AG09319 (cell line): ENCODE data around the gene TMEM131L.

Experiments used
- DNase-seq: peaks from one replicate; pipeline ENCODE4 v3.0.0-alpha.2; 2010; ENCODE audit warnings: low read depth; ENCODE audit errors: extremely low read depth
- TF ChIP-seq, protein P1 (sequence below): IDR thresholded peaks from 2 replicates; pipeline ENCODE4 v1.5.1; 2011; ENCODE audit warnings: low read depth, mild to moderate bottlenecking, inconsistent platforms, low read length, moderate library complexity

Gene TMEM131L

DNA sequence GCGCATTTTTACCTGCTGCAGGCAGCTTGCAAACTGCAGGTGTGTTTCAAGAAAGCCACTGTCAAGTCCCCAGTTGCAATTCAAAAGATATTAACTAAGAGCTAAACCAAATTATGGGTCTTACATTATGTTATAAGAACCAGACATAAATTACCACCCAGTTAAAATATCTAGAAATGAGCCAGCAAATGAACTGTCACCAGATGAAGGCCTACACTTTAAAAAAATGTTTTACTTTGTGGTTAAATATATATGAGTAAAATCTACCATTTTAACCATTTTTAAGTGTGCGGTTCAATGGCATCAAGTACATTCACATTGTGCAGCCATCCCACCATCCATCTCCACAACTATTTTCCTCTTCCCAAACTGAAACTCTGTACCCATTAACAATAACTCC lies 32.0 kb upstream of the TMEM131L start:
- no peak for DNase-seq
- TF ChIP-seq, protein P1, sequence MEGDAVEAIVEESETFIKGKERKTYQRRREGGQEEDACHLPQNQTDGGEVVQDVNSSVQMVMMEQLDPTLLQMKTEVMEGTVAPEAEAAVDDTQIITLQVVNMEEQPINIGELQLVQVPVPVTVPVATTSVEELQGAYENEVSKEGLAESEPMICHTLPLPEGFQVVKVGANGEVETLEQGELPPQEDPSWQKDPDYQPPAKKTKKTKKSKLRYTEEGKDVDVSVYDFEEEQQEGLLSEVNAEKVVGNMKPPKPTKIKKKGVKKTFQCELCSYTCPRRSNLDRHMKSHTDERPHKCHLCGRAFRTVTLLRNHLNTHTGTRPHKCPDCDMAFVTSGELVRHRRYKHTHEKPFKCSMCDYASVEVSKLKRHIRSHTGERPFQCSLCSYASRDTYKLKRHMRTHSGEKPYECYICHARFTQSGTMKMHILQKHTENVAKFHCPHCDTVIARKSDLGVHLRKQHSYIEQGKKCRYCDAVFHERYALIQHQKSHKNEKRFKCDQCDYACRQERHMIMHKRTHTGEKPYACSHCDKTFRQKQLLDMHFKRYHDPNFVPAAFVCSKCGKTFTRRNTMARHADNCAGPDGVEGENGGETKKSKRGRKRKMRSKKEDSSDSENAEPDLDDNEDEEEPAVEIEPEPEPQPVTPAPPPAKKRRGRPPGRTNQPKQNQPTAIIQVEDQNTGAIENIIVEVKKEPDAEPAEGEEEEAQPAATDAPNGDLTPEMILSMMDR, result no peak

DNA sequence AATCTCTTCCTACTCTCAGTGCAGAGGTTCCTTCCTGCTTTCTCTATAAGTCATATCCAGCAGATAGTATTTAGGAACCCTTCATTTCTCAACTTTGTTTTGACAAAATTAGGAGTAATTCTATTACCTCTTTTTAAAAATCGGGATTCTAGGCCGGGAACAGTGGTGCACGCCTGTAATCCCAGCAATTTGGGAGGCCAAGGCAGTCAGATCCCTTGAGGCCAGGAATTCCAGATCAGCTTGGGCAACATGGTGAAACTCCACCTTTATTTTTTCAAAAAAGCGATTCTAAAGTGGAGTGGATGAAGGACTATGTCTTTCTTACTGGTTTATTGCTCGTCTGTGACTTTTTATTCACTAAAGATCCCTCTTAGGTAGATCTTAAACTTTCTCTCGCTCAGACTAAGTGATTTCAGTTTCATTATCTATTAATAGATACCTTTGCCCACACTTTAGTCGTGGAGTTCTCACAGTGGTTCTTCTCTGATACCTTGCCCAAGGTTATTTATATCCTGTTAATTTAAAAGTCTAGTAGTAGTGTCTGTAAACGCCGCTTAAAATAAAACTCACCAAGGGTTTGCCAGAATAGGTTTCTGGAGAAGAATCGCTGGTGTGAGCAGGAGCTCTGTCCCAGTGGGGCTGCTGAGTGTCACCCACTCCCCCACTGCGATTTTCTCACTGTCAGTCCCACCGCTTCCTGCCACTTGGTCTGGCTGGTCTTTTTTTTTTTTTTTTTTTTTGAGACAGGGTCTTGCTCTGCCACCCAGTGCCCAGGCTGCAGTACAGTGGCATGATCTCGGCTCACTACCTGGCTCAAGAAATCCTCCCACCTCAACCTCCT lies 27.0 kb upstream of the TMEM131L start:
- DNase-seq, result no peak

DNA sequence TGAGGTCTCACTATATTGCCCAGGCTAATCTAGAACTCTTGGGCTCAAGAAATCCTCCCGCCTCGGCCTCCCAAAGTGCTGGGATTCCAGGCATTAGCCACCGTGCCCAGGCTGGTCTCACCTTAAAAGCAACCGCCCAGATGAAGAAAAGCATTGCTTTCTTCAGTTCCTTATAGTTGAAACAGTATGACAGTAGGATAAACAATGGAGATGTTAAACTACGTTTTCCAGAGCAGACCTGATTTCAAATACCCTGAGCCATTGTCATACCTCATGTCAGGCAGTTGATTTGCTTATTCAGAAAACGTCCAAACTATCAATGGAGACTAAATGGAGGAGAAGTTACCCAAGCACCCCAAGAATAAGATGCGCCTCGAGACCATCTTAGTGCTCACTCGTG lies 26.3 kb upstream of the TMEM131L start:
- no peak for DNase-seq
- TF ChIP-seq, protein P1, result no peak

More for the DNA sequence above, 27.0 kb upstream of the TMEM131L start:
- TF ChIP-seq, protein P1, result no peak

DNA sequence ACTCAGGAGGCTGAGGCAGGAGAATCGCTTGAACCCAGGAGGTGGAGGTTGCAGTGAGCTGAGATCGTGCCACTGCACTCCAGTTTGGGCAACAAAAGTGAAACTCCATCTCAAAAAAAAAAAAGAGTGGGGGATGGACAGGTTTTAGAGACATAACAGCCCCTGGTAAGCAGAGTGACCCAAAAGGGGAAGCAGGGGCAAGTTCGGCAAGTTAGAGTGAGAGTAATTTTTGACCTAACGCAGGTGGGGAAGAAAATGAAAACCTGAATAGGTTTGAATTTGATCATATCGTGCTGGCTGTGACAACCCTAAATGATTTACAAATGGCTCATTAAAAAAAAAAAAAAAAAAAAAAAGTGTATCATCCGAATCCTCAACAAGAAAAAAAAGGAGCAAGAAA lies 25.7 kb upstream of the TMEM131L start:
- TF ChIP-seq, protein P1, result no peak
- DNase-seq, result no peak

DNA sequence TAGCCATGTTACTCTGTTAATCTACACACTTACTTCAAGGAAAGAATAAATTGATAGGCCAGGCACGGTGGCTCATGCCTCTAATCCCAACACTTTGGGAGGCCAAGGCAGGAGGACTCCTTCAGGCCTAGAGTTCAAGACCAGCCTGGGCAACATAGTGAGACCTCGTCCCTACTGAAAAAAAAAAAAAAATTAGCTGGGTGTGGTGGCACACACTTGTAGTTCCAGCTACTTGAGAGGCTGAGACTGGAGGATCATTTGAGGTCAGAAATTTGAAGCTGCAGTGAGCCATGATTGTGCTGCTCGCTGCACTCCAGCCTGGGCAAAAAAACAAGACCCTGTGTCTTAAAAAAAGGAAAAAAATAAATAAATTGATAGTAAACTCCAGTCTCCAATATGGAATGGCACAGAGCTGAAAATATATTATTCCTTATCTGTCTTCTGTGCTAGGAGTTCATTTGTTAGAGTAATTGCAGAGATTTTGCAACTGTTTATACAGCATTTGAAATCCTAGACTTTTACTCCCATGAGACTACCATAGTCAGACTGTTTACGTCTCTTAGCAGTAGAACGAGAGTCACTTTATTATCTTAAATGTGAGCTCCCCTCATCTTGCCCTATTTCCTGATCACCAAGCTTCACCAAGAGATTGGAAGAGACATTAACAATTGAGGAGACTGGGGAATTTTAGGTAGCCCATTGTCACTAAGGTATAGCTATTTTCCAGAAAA lies 18.8 kb upstream of the TMEM131L start:
- TF ChIP-seq, protein P1, result no peak
- DNase-seq, result peak; percentile 59

DNA sequence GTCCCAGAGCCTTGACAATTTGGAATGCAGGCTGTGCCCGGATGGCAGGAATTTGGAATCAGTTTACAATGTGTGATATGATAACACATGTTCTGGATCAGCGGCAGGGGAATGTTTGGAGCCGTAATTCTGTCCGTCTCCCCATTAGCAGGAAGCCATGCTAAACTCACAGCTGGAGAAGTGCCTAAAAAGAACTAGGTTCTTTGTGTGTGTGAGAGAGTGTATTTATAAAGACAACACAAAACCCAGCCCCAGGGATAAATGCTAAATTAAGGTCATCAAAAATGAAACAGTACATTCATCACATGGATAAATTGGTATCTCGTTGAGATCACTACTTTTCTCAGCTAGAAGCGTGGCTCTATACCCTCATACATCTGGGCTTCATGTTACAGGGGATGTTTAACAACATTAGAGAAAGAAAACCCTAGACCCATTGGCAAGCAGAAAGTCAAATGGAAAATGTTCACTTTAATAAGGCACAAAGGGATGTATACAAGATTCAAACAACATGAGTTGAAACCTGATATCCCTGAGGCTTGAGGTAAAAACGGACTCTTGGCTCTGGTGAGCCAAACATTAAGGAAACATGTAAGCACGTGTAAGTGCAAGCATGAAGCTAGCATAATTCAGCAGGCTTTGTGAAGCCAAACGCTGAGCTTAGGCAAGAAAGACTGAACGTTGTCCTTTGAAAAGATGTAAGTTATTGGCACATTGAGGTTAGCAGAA lies 18.0 kb upstream of the TMEM131L start:
- DNase-seq, result no peak
- TF ChIP-seq, protein P1, result no peak

DNA sequence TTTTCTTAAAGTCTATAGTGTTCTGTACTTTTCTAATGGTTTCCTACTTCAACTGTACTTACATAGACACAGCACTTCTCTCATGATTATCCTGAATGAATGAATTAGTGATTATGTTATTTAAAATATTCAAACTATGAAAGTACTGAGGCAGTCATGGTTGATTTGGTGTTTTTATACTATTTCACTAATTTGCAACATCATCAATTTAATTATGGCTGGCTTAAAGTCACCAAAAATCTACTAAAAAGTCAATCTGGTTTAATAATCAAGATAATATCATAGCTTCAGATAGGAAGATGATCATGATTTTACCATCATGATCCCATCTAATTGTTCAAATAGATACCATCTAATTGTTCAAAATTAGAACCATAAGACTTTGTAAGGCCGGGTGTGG lies 16.8 kb upstream of the TMEM131L start:
- no peak for DNase-seq
- TF ChIP-seq, protein P1, result no peak
